Hepatocyte (in vitro differentiated cells): ENCODE measurements around the gene GCLM. TPM values are rescaled to one million over a fixed set of nuclear protein-coding genes. Genes with fewer than 3 reads are reported as not detected.
"Not testable (repeated sequence)": the region's sequence is repeated elsewhere in the genome, so short reads cannot be mapped to it uniquely, and the experiment has no call there.

Source experiments
- DNase-seq: peaks from one replicate; pipeline ENCODE4 v3.0.0-alpha.2; 2016; ENCODE audit warnings: low spot score
- H2AFZ ChIP-seq: fragments of 200-600 bp; sonication (generic); 2 replicates; pipeline ENCODE4 v1.6.0; 2016; ENCODE audit warnings: antibody characterized with exemption, mild to moderate bottlenecking
- H3K27ac ChIP-seq: fragments of 200-600 bp; sonication (generic); 2 replicates; pipeline ENCODE4 v1.5.1; 2016; ENCODE audit warnings: mild to moderate bottlenecking
- H3K27me3 ChIP-seq: fragments of 200-600 bp; sonication (generic); 2 replicates; pipeline ENCODE4 v1.6.1; 2016
- H3K36me3 ChIP-seq: fragments of 200-600 bp; sonication (generic); replicated peaks from 2 replicates; pipeline ENCODE4 v1.5.1; 2016; ENCODE audit warnings: low read depth; ENCODE audit not compliant: insufficient read depth
- H3K4me1 ChIP-seq: fragments of 200-600 bp; sonication (generic); 2 replicates; pipeline ENCODE4 v1.5.1; 2016; ENCODE audit warnings: mild to moderate bottlenecking, moderate library complexity; ENCODE audit not compliant: insufficient read depth
- H3K4me2 ChIP-seq: fragments of 200-600 bp; sonication (generic); 2 replicates; pipeline ENCODE4 v1.6.0; 2016
- H3K4me3 ChIP-seq: fragments of 200-600 bp; sonication (generic); 2 replicates; pipeline ENCODE4 v1.5.1; 2016; ENCODE audit warnings: mild to moderate bottlenecking
- H3K79me2 ChIP-seq: fragments of 200-600 bp; sonication (generic); 2 replicates; pipeline ENCODE4 v1.6.0; 2017; ENCODE audit warnings: mild to moderate bottlenecking
- H3K9me2 ChIP-seq: fragments of 200-600 bp; sonication (generic); replicated peaks from 2 replicates; pipeline ENCODE4 v1.6.0; 2017; ENCODE audit warnings: mild to moderate bottlenecking; ENCODE audit not compliant: insufficient read depth
- H3K9me3 ChIP-seq: fragments of 200-600 bp; sonication (generic); 2 replicates; pipeline ENCODE4 v1.5.1; 2016; ENCODE audit warnings: low read depth, mild to moderate bottlenecking
- H4K20me1 ChIP-seq: fragments of 200-600 bp; sonication (generic); 2 replicates; pipeline ENCODE4 v1.6.0; 2016; ENCODE audit warnings: mild to moderate bottlenecking; ENCODE audit not compliant: insufficient read depth, poor library complexity, severe bottlenecking
- CTCF ChIP-seq: fragments of 200-600 bp; sonication (generic); IDR thresholded peaks from 2 replicates; pipeline ENCODE4 v1.5.1; 2016; ENCODE audit warnings: antibody characterized with exemption, mild to moderate bottlenecking; ENCODE audit not compliant: poor library complexity
- EZH2 ChIP-seq: fragments of 200-600 bp; sonication (generic); IDR thresholded peaks from 2 replicates; pipeline ENCODE4 v1.6.1; 2016; ENCODE audit warnings: antibody characterized with exemption, mild to moderate bottlenecking, borderline replicate concordance
- EZH2phosphoT487 ChIP-seq: fragments of 200-600 bp; sonication (generic); IDR thresholded peaks from one replicate; pipeline ENCODE4 v1.6.1; 2018; ENCODE audit warnings: antibody characterized with exemption, mild to moderate bottlenecking, low read depth, moderate library complexity; ENCODE audit not compliant: unreplicated experiment, severe bottlenecking
- WGBS: methylation state at CpG from one replicate; pipeline ENCODE4 v1.1.6; 2016; ENCODE audit warnings: low lambda C conversion rate; ENCODE audit errors: missing lambda C conversion rate; 5-methylcytosine and 5-hydroxymethylcytosine counted together
- polyA plus RNA-seq: library from polyadenylated mRNA; unstranded; fragments of >200 nt; fragmentation: Nextera tagmentation; extraction: Ambion mirVana; gene quantifications from 2 replicates; pipeline ENCODE4 v1.2.1, GENCODE V29; 2016
- total RNA-seq: library from RNA; depleted of rRNA; stranded (reverse); fragments of >200 nt; gene quantifications from 2 replicates; pipeline ENCODE4 v1.2.3, GENCODE V29; 2014

GCLM gene
- total and polyA plus RNA-seq, 2 experiments from 2014 or later: 10.7 to 15.3 TPM

GRCh38 chr1:93925206-93925605, 16.0 kb upstream of the GCLM start:
- H3K4me2 ChIP-seq: no peak overlapping the region
- DNase-seq: no peak
- no peaks in the 10 kb centered on the region for H4K20me1 ChIP-seq
- no peak for TF ChIP-seq CTCF
- TF ChIP-seq EZH2phosphoT487: no peak
- no peak for TF ChIP-seq EZH2
- no peaks in the 10 kb centered on the region for H3K4me1 ChIP-seq
- WGBS: 55% methylated on average over 3 of the region's 3 CpGs
- no peaks in the 10 kb centered on the region for H3K36me3 ChIP-seq
- no peak overlapping the region for H2AFZ ChIP-seq
- no peak overlapping the region for H3K27ac ChIP-seq
- H3K9me2 ChIP-seq: no peaks in the 10 kb centered on the region
- no peaks in the 10 kb centered on the region for H3K9me3 ChIP-seq
- H3K4me3 ChIP-seq: no peak overlapping the region
- no peaks in the 10 kb centered on the region for H3K27me3 ChIP-seq
- no peaks in the 10 kb centered on the region for H3K79me2 ChIP-seq

- Histone ChIP-seq H3K36me3 (no peaks in the 10 kb centered on the region), H2AFZ (no peak overlapping the region), H3K27ac (no peak overlapping the region), H3K9me2 (no peaks in the 10 kb centered on the region), H4K20me1 (no peaks in the 10 kb centered on the region), H3K4me1 (no peaks in the 10 kb centered on the region), H3K79me2 (no peaks in the 10 kb centered on the region), H3K9me3 (no peaks in the 10 kb centered on the region), H3K4me2 (no peak overlapping the region), H3K27me3 (no peaks in the 10 kb centered on the region), H3K4me3 (no peak overlapping the region)
- no peak for DNase-seq
- TF ChIP-seq EZH2: no peak
- TF ChIP-seq EZH2phosphoT487: no peak
- TF ChIP-seq CTCF: no peak
- WGBS: 44% methylated on average over 1 of the region's 1 CpG
Observed at GRCh38 chr1:93919780-93920179, 10.6 kb upstream of the GCLM start.

- Histone ChIP-seq H3K9me2 (no peaks in the 10 kb centered on the region), H3K4me2 (no peak overlapping the region), H3K36me3 (no peaks in the 10 kb centered on the region), H2AFZ (no peak overlapping the region), H3K9me3 (no peaks in the 10 kb centered on the region), H3K79me2 (no peaks in the 10 kb centered on the region), H3K4me1 (no peaks in the 10 kb centered on the region), H3K27ac (no peak overlapping the region), H3K4me3 (no peak overlapping the region), H4K20me1 (no peaks in the 10 kb centered on the region), H3K27me3 (no peaks in the 10 kb centered on the region)
- TF ChIP-seq EZH2: no peak
- no peak for TF ChIP-seq EZH2phosphoT487
- TF ChIP-seq CTCF: no peak
- WGBS: 97% methylated on average over 10 of the region's 10 CpGs
- no peak for DNase-seq
Observed at GRCh38 chr1:93917302-93917701, 8.1 kb upstream of the GCLM start.

- not testable (repeated sequence) for H3K27me3 ChIP-seq, H3K4me2 ChIP-seq, H3K27ac ChIP-seq, DNase-seq, H3K9me2 ChIP-seq, H2AFZ ChIP-seq, H4K20me1 ChIP-seq, H3K36me3 ChIP-seq, H3K9me3 ChIP-seq, H3K4me3 ChIP-seq
- 99% methylated on average over 3 of the region's 3 CpGs for WGBS
- Histone ChIP-seq H3K4me1 (peaks cover 11% of the 10 kb centered on the region), H3K79me2 (peaks cover 23% of the 10 kb centered on the region)
Observed at GRCh38 chr1:93910880-93911279, 1.6 kb upstream of the GCLM start.
